Measurements from ENCODE around the gene SPATA33.

Gene SPATA33

GRCh38 chr16:89657442-89658220 is at the start of gene SPATA33, which contains the start of gene CHMP1A:
Gene SPATA33, plus strand, starts transcription at chr16:89657836. Its CDS starts 76 bp downstream, at chr16:89657912.
Gene CHMP1A, minus strand, starts transcription at chr16:89657708. Its CDS starts 120 bp downstream, at chr16:89657588.
- H3K4me3 ChIP-seq, result peak within 1 kb of the TSS; percentile 83
- no peaks in the 10 kb centered on the region for H3K9me3 ChIP-seq (ENCODE audit: low read depth, low read length)
- H3K9ac ChIP-seq (ENCODE audit: insufficient read length), result peak within 1 kb of the TSS; percentile 89
- no peak for DNase-seq (ENCODE audit: low read depth, low spot score)
- peaks cover 7% of the 10 kb centered on the region; the same call in 1 of the 2 replicates for H3K36me3 ChIP-seq (ENCODE audit: insufficient read depth, low read length)
- no peak within 1 kb of the TSS for H3K27ac ChIP-seq
- TF ChIP-seq POLR2AphosphoS5 (IDR thresholded peaks at IDR 0.05; ENCODE audit: borderline replicate concordance, low read depth, low read length), result peak; percentile 58; the same call in 1 of the 2 replicates
- no peak for TF ChIP-seq FOXP2 (optimal IDR thresholded peaks at IDR 0.05; ENCODE audit: control extremely low read depth, extremely low read length, insufficient read depth)

- no peak overlapping the region for H3K27ac ChIP-seq
- H3K9me3 ChIP-seq (ENCODE audit: low read depth, low read length), result no peaks in the 10 kb centered on the region
- DNase-seq (ENCODE audit: low read depth, low spot score), result no peak
- H3K4me3 ChIP-seq, result no peak overlapping the region
- H3K36me3 ChIP-seq (ENCODE audit: insufficient read depth, low read length), result no peaks in the 10 kb centered on the region
- H3K9ac ChIP-seq (ENCODE audit: insufficient read length), result no peak overlapping the region
- no peak for TF ChIP-seq EZH2 (IDR thresholded peaks at IDR 0.05)
- TF ChIP-seq POLR2AphosphoS5 (IDR thresholded peaks at IDR 0.05; ENCODE audit: borderline replicate concordance, low read depth, low read length), result no peak
- no peak for TF ChIP-seq FOXP2 (optimal IDR thresholded peaks at IDR 0.05; ENCODE audit: control extremely low read depth, extremely low read length, insufficient read depth)
These were observed 49.5 kb upstream of the SPATA33 start for GRCh38 chr16:89607937-89608740.

- Histone ChIP-seq H3K27ac (no peak overlapping the region), H3K36me3 (ENCODE audit: insufficient read depth, low read length) (no peaks in the 10 kb centered on the region), H3K9ac (ENCODE audit: insufficient read length) (no peak overlapping the region), H3K4me3 (no peak overlapping the region), H3K9me3 (ENCODE audit: low read depth, low read length) (no peaks in the 10 kb centered on the region)
- TF ChIP-seq EZH2 (IDR thresholded peaks at IDR 0.05), result no peak
- no peak for DNase-seq (ENCODE audit: low read depth, low spot score)
These were observed 47.6 kb upstream of the SPATA33 start for GRCh38 chr16:89610108-89610453.

GRCh38 chr16:89612415-89613166 is 45.0 kb upstream of the SPATA33 start:
- TF ChIP-seq POLR2AphosphoS5 (IDR thresholded peaks at IDR 0.05; ENCODE audit: borderline replicate concordance, low read depth, low read length) (no peak), FOXP2 (optimal IDR thresholded peaks at IDR 0.05; ENCODE audit: control extremely low read depth, extremely low read length, insufficient read depth) (no peak), EZH2 (IDR thresholded peaks at IDR 0.05) (no peak)
- no peaks in the 10 kb centered on the region for H3K36me3 ChIP-seq (ENCODE audit: insufficient read depth, low read length)
- no peak overlapping the region for H3K4me3 ChIP-seq
- H3K9me3 ChIP-seq (ENCODE audit: low read depth, low read length), result no peaks in the 10 kb centered on the region
- DNase-seq (ENCODE audit: low read depth, low spot score), result no peak
- no peak overlapping the region for H3K9ac ChIP-seq (ENCODE audit: insufficient read length)
- no peak overlapping the region for H3K27ac ChIP-seq

- H3K36me3 ChIP-seq (ENCODE audit: insufficient read depth, low read length), result no peaks in the 10 kb centered on the region
- no peak within 1 kb of the TSS for H3K27ac ChIP-seq
- no peak within 1 kb of the TSS for H3K4me3 ChIP-seq
- no peaks in the 10 kb centered on the region for H3K9me3 ChIP-seq (ENCODE audit: low read depth, low read length)
- no peak within 1 kb of the TSS for H3K9ac ChIP-seq (ENCODE audit: insufficient read length)
- no peak for DNase-seq (ENCODE audit: low read depth, low spot score)
- TF ChIP-seq EZH2 (IDR thresholded peaks at IDR 0.05), result no peak
These were observed 44.2 kb upstream of the SPATA33 start, which contains the start of gene DPEP1 for GRCh38 chr16:89613231-89613953. Gene DPEP1, plus strand, starts transcription at chr16:89613642. Its CDS starts 16,769 bp downstream, at chr16:89630411.

GRCh38 chr16:89613954-89614459 is 43.6 kb upstream of the SPATA33 start:
- Histone ChIP-seq H3K27ac (no peak overlapping the region), H3K4me3 (no peak overlapping the region), H3K9ac (ENCODE audit: insufficient read length) (no peak overlapping the region), H3K36me3 (ENCODE audit: insufficient read depth, low read length) (no peaks in the 10 kb centered on the region), H3K9me3 (ENCODE audit: low read depth, low read length) (no peaks in the 10 kb centered on the region)
- no peak for DNase-seq (ENCODE audit: low read depth, low spot score)
- TF ChIP-seq POLR2AphosphoS5 (IDR thresholded peaks at IDR 0.05; ENCODE audit: borderline replicate concordance, low read depth, low read length), result no peak
- no peak for TF ChIP-seq EZH2 (IDR thresholded peaks at IDR 0.05)
- TF ChIP-seq FOXP2 (optimal IDR thresholded peaks at IDR 0.05; ENCODE audit: control extremely low read depth, extremely low read length, insufficient read depth), result no peak

GRCh38 chr16:89615176-89615575 is 42.5 kb upstream of the SPATA33 start:
- Histone ChIP-seq H3K9ac (ENCODE audit: insufficient read length) (no peak overlapping the region), H3K36me3 (ENCODE audit: insufficient read depth, low read length) (no peaks in the 10 kb centered on the region), H3K9me3 (ENCODE audit: low read depth, low read length) (no peaks in the 10 kb centered on the region), H3K4me3 (no peak overlapping the region), H3K27ac (peak overlapping the region; percentile 96)
- no peak for TF ChIP-seq FOXP2 (optimal IDR thresholded peaks at IDR 0.05; ENCODE audit: control extremely low read depth, extremely low read length, insufficient read depth)
- TF ChIP-seq EZH2 (IDR thresholded peaks at IDR 0.05), result no peak
- no peak for TF ChIP-seq POLR2AphosphoS5 (IDR thresholded peaks at IDR 0.05; ENCODE audit: borderline replicate concordance, low read depth, low read length)
- no peak for DNase-seq (ENCODE audit: low read depth, low spot score)

Data from SK-N-MC (cell line).